Islet precursor cell (in vitro differentiated cells): ENCODE data around the gene SFN.
"Not testable (repeated sequence)": the region's sequence is repeated elsewhere in the genome, so short reads cannot be mapped to it uniquely, and the experiment has no call there.

Experiments used
- DNase-seq: peaks from one replicate; pipeline ENCODE4 v3.0.0-alpha.2; 2018

The SFN gene

GRCh38 chr1:26862781-26863684, at the start of gene SFN:
Gene SFN, plus strand, starts transcription at chr1:26863149. Its CDS starts 64 bp downstream, at chr1:26863213.
- peak; percentile 97 for DNase-seq

DNA sequence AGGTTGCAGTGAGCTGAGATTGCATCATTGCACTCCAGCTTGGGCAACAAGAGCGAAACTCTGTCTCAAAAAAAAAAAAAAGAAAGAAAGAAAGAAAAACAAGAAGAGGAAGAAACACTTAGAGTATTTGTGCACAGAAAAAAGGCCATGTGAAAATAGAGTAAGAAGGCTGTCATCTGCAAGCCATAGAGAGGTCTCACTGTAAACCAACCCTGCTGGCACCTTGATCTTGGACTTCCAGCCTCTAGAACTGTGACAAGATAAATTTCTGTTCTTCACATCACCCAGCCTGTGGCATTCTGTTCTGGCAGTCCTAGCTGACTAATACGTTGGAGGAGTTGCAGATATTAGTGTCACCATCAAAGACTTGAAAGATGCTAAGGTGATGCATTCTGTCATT, 48.6 kb upstream of the SFN start:
- DNase-seq = no peak

- no peak for DNase-seq
Measured at GRCh38 chr1:26814893-26815292, 48.1 kb upstream of the SFN start.

DNA sequence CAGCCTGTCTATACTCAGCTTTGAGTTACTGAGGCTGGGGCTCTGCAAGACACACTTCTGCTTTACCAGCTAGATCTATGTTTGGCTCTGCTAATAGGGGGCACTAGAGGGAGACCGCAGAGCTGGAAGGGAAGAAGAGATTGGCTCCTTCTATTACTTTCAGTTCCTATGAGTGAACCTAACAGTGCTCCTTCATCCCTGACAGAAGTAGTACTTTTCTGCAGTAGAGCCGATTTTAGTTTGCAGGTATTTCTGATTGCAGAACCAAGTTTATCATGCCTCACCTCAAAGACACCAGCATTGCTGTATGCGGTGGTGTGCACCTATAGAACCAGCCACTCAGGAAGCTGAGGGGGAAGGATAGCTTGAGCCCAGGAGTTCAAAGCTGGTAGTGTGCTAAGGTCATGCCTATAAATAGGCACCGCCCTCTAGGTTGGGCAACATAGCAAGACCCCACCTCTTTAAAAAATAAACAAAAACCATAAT, 42.1 kb upstream of the SFN start:
- no peak for DNase-seq

- DNase-seq = no peak
Measured at GRCh38 chr1:26822737-26823395, 40.1 kb upstream of the SFN start.

GRCh38 chr1:26824731-26825130, 38.2 kb upstream of the SFN start:
- peak; percentile 55 for DNase-seq

- peak; percentile 72 for DNase-seq
Measured at GRCh38 chr1:26826261-26827105, 36.5 kb upstream of the SFN start, which contains the start of gene ZDHHC18. Gene ZDHHC18, plus strand, starts transcription at chr1:26826688. Its CDS starts 117 bp downstream, at chr1:26826805.

DNA sequence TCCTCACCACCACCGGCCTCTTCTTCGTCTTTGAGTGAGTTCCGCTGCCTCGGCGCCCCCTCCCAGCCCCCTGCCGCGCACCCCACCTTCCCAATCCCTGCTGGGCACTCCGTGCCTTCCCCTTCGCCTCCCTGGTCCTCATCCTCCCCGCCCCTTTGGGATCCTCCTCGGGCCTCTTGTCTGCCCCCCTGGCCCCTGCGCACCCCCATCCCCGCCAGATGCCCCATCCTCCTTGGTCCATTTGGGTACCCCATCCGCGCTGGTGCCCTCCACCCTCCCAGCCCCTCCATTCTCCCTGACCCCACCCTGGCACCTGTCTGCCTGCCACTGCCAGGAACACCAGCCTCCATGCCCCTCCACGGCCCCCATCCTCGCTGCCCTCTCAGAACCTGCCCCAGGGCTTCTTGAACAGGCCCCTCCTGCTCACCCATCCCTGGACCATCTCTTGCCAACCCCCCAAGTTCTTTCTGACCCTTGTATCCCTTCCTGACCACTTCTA, 35.8 kb upstream of the SFN start:
- DNase-seq = peak; percentile 44

DNA sequence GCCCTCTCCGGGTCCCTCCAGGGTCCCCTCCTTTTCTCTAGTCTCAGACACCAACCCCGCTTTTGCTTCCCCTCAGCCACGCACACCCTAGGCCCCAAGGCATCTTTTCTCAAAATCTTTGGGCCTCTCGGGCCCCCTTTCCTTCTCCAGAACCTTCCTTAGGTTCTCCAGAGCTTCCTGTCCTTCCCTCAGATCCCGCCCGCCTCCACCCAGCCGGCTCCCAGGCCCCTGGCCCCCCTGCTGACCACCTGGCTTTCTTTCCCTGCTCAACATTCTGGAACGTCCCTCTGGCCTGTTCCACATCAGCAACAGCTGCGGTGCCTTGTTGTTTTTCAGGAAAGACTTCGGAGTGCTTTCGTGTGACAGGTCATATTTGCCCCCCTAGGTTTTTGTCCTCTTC, 35.3 kb upstream of the SFN start:
- peak; percentile 52 for DNase-seq

- DNase-seq = no peak
Measured at GRCh38 chr1:26828411-26828991, 34.4 kb upstream of the SFN start.

DNA sequence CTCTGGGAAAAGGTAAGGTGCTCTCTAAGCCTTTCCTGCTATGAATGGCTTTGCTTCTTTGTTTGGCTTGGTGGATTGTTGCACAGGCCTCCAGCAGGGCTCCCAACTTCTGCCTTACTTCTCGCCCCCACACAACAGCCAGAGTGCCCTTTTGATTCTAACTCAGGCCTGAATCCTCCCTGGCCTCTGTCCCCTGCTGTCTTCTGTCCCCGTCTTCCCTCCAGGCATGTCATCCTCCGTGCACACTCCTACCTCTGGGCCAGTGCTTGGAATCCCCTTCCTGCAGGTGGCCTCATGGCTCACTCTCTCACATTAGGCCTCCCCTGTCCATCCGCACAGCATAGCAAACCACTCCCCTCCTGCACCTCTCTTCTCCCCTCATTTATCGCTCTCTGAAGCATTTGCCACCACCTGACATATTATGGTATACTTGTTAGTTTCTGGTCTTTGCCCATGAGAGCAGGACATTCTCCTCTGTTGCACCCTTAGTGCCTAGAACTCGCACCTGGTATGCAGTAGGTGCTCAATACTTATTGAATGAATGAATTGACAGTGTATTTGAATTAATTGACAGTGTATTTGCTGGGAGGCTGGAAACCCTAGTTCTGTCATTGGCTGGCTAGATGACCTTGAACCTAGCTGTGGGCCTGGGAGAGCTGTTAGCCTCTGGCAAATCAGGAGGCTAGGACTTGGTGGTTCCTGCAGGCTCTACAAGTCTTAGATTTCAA, 33.6 kb upstream of the SFN start:
- DNase-seq = peak; percentile 51

- DNase-seq = no peak
Measured at GRCh38 chr1:26831059-26831458, 31.9 kb upstream of the SFN start.

DNA sequence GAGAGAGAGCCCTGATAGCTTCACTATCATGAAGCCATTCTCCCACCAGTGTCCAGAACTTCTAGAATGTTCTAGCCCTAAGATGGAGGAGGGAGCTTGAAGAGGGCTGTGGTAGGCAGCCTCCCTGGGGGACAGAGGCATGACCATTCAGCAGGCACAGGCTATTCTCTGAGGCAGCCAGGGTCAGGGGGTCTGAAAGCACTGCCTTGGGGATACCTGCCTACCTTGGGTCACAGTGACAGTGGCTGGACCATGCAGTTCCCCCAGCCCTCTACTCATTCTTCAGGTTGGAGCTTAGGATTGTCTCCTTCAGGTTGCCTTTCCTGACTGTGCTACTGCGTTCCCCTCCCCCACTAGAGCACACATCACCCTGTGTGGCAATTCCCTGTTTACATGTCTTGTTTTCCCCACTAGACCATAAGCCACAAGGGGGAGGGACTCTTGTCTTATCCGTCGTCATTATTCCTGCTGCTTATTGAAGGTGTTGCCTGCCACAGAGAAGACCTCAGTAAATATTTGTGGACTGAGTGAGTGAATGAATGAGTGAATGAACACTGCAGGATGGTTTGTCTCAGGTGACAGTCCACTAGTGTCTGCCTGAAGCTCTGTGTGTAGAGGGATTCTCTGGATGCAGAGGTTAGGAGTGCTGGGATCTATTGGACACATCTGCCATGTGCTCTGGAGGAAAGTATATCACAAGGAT, 31.3 kb upstream of the SFN start:
- no peak for DNase-seq

DNA sequence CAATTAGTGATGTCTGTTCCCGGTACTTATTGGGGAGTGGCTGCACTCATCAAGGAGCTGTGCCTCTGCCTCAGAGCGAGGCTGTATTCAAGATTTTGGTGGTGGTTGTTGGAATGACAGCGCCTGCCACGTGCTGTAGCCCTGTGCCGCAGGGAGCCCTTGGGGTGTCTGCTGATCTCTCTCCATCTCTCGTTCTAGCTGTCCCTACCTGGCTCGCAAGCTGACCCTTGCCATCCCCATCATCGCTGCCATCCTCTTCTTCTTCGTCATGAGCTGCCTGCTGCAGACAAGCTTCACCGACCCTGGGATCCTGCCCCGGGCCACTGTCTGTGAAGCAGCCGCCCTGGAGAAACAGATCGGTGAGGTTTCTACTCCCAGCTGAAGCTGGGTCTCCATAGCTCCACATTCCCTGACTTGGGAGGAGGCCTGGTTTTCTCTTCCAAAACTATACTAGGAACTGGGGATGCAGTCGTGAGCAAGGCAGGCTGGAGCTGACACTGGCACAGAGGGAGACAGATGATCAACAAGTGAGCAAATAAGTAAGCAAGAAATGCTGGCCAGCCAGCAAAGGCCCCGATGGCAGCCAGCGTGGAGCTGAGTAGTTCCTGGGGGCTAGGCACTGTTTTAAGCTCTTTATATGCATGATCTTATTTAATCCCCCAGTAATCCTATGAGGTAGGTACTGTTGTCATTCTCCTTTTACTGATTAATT, 30.5 kb upstream of the SFN start:
- DNase-seq = no peak

DNA sequence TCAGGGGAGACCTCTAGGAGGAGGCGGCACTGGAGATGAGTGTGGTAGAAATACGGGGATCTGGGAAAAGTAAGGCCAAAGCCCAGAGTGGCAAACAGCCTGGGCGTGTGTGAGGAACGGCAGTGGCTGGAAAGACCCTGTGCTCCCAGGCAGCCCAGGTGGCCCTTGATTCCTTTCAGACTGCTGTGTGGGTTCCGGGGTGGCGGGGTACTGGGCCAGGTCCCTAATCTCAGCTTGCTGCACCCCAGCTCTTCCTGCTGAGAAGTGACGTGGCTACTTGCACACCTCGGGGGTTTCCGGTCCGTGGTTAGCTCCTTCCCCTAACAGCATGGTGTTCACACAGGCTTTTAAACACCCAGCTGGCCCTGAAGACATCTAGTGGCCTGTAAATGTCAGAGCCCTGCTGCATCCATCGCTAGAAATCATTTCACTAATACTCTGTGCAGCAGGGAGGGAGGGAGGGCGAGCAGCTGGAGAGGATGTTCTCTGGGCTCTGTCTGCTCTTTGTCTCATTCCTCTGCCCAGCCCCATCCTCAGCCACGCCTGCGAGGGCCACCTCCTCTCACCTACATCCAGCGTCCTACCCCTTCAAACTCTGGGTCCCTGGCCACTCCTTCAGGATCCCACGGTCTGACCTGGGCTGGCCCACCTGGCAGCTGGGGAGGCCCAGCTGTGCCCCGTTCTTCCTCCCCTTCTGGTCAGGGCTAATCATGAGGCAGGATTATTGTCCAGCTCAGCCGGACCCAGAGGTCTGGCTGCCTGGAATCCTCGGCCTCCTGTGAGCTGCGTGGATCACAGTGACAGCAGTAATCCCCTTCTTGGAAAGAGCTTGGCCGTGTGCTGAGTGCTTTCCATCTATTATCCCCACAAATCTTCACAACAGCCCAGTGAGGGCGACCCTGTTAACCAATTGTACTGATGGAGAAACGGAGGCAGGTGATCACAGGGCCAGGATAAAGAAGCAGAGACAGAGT, 29.2 kb upstream of the SFN start:
- DNase-seq = peak; percentile 45

- not testable (repeated sequence) for DNase-seq
Measured at GRCh38 chr1:26837665-26838064, 25.3 kb upstream of the SFN start.

DNA sequence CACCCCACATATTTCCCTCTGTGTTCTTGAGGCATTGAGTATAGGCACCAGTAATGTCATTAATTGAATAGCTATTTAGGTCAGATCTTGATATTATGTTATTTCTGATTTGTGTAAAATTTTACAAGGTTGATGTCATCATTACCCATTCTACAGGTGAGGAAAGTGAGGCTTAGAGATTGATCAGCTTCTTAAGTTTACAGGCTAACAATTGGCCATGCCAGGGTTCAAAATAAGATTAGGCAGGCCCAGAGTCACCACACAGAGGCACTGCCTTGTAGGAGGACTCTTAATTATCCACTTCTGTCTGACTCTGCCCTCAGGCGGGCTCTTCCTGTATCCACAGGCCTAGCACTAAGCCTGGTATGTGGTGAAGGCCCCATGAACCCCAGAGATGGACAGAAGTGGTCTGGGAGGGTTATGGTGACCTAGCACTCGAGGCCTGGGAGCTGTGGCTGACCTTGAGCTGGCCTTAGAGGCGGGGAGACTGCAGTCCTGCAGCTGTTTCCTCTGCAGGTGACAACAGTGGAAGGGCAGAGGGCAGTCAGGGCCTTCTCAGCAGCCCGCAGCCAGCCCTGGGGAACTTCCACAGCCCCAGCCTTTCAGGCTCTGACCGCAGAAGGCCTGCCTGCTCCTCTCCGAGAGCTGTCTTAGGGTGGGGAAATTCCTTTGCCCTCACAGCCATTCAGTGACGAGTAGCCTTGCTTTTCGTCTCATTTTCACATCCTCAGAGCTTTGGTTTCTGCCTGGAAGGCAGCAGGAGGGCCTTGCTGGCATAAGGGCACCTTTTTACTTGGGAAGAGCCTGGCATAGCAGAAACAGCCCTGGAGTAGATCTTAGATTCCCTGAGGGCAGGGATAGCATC, 24.2 kb upstream of the SFN start:
- DNase-seq = peak; percentile 60

DNA sequence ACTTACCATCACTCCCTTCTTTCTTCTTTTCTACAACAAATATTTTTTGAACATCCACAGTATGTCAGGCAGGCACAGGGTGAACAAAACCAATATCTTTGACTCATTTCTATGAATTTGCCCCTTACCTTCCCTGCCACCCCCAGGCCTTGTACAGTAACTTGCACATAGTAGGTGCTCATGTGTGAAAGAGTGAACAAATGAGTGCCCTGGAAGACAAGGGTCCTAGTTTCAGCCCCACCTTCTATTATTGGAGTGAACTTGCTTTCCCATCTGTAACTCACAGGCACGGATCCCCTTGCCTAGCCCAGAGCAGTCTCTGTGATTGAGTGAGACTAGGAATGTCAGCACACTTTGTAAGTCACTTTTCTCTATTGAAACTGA, 23.6 kb upstream of the SFN start:
- no peak for DNase-seq
